Measurements from ENCODE around the gene APOL3.
"Not testable (repeated sequence)": the region's sequence is repeated elsewhere in the genome, so short reads cannot be mapped to it uniquely, and the experiment has no call there.

APOL3 gene, protein sequence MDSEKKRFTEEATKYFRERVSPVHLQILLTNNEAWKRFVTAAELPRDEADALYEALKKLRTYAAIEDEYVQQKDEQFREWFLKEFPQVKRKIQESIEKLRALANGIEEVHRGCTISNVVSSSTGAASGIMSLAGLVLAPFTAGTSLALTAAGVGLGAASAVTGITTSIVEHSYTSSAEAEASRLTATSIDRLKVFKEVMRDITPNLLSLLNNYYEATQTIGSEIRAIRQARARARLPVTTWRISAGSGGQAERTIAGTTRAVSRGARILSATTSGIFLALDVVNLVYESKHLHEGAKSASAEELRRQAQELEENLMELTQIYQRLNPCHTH

GRCh38 chr22:36160499-36160942 is at the start of gene APOL3:
TSS of gene APOL3 (minus strand) at chr22:36160755. CDS start at chr22:36149055, 11,700 bp downstream.
- TF ChIP-seq CTCF (IDR thresholded peaks at IDR 0.05), result no peak
- Histone ChIP-seq H3K4me1 (peaks cover 0 to 42% (median 33%) of the 10 kb centered on the region in 4 donors), H3K27ac (peak within 1 kb of the TSS; percentile 84 to 85), H3K4me3 (peak within 1 kb of the TSS; percentile 38 to 53), H3K9me3 (no peaks in the 10 kb centered on the region), H3K27me3 (no peaks in the 10 kb centered on the region), H3K36me3 (no peaks in the 10 kb centered on the region)
- intact Hi-C loops (cut with DNase I; ENCODE audit: low total_unique reads), result no loop called here
- DNase-seq, result peak; percentile 86 to 87

DNA sequence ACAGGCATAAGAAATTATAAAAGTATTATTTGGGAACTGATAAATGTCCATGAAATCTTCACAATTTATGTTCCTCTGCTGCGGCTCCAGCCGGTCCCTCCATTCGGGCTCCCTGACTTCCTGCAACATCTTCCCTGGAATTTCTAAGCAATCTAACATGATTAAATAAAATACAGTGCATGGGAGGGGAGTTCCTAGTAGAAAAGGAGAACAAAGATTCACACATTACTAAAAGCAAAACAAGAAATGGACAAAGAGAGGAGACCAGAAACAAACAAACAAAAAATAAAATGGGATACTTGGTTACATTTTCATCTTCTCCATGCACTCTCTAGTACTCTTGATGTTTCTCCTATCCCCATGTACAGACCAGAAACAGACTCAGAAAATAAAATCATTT is 49.7 kb upstream of the APOL3 start:
- no peaks in the 10 kb centered on the region for H3K36me3 ChIP-seq
- intact Hi-C loops (cut with DNase I; ENCODE audit: low total_unique reads), result no loop called here
- no peak for DNase-seq
- no peaks in the 10 kb centered on the region for H3K9me3 ChIP-seq
- peaks cover 0 to 6% of the 10 kb centered on the region in 2 donors for H3K27me3 ChIP-seq
- TF ChIP-seq CTCF (IDR thresholded peaks at IDR 0.05), result no peak
- no peaks in the 10 kb centered on the region for H3K4me1 ChIP-seq
- no peak overlapping the region for H3K27ac ChIP-seq
- H3K4me3 ChIP-seq, result no peak overlapping the region

DNA sequence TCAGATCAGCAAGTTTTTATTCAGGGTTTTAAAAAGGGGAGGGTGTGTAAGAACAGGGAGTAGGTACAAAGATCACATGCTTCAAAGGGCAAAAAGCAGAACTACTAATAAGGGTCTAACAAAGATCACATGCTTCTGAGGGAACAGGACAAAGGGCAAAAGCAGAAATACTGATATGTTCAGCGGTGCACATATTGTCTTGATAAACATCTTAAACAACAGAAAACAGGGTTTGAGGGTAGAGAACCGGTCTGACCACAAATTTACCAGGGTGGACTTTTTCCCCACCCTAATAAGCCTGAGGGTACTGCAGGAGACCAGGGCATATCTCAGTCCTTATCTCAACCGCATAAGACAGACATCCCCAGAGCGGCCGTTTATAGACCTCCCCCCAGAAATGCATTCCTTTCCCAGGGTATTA is 48.9 kb upstream of the APOL3 start:
- H3K4me1 ChIP-seq; H3K36me3 ChIP-seq; H3K9me3 ChIP-seq; H3K4me3 ChIP-seq; H3K27me3 ChIP-seq; intact Hi-C loops (cut with DNase I; ENCODE audit: low total_unique reads); H3K27ac ChIP-seq; DNase-seq: not testable (repeated sequence)

- no peaks in the 10 kb centered on the region for H3K4me1 ChIP-seq
- H3K9me3 ChIP-seq, result no peaks in the 10 kb centered on the region
- no peak overlapping the region for H3K27ac ChIP-seq
- peaks cover 0 to 6% of the 10 kb centered on the region in 2 donors for H3K27me3 ChIP-seq
- no peak for TF ChIP-seq CTCF (IDR thresholded peaks at IDR 0.05)
- no peak for DNase-seq
- no peak overlapping the region for H3K4me3 ChIP-seq
- intact Hi-C loops (cut with DNase I; ENCODE audit: low total_unique reads), result no loop called here
- H3K36me3 ChIP-seq, result no peaks in the 10 kb centered on the region
Observed at GRCh38 chr22:36208914-36209313, 48.4 kb upstream of the APOL3 start.

DNA sequence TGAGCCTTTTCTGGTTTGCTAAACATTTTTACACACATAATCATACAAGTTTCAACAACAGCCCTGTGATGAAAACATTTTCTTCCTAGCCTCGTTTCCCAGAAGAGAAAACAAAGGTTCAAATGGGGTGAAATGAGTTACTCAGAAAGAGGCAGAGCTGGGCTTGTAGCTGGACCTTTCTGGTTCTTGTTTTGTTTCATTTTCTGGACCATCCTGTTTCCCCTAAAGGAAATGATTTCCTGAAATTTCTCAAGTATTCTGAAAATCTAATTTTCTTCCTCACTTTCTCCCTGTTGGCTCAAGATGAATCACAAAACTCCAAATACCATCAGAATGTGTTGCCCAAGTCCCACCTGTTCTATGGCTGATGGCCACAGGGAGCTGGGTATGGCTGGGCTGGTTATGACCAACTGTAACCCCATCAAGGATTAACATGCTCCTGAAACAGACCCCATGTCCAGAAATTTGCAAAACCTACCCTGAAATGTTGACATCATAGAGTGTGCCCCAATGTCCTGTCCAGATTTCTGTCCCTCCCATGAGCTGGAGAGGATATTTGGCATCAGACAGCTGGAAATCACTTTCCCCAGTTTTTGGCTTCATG is 47.7 kb upstream of the APOL3 start:
- H3K27ac ChIP-seq, result no peak overlapping the region
- no peak for TF ChIP-seq CTCF (IDR thresholded peaks at IDR 0.05)
- intact Hi-C loops (cut with DNase I; ENCODE audit: low total_unique reads), result no loop called here
- DNase-seq, result peak in 1 of 2 donors; percentile 10
- no peaks in the 10 kb centered on the region for H3K4me1 ChIP-seq
- H3K27me3 ChIP-seq, result peaks cover 0 to 3% of the 10 kb centered on the region in 2 donors
- no peak overlapping the region for H3K4me3 ChIP-seq
- H3K9me3 ChIP-seq, result no peaks in the 10 kb centered on the region
- no peaks in the 10 kb centered on the region for H3K36me3 ChIP-seq

DNA sequence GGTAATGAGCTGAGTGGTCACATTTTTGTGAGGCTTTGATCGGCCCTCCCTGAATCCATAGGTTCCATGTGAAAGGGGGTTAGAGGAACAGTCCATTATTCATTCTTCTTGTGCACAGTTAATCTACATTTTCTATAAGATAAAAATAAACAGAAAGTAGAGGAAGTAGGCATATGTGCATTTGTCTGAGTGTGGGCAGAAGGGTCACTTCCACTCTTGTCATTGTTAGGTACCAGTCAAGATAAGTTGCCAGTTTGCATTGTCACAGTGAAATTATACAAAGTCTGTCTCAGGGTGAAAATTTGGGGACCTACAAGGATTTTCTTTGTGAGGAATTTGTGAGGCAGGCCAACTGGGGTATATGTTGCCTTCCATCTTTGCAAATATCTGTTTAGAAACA is 45.7 kb upstream of the APOL3 start:
- H3K4me1 ChIP-seq, result no peaks in the 10 kb centered on the region
- H3K27me3 ChIP-seq, result no peaks in the 10 kb centered on the region
- no peak overlapping the region for H3K4me3 ChIP-seq
- no peaks in the 10 kb centered on the region for H3K9me3 ChIP-seq
- no peaks in the 10 kb centered on the region for H3K36me3 ChIP-seq
- TF ChIP-seq CTCF (IDR thresholded peaks at IDR 0.05), result no peak
- no peak overlapping the region for H3K27ac ChIP-seq
- no peak for DNase-seq
- intact Hi-C loops (cut with DNase I; ENCODE audit: low total_unique reads), result no loop called here

- H3K4me1 ChIP-seq; H3K27ac ChIP-seq; H3K4me3 ChIP-seq; DNase-seq; intact Hi-C loops (cut with DNase I; ENCODE audit: low total_unique reads); H3K9me3 ChIP-seq; H3K36me3 ChIP-seq; H3K27me3 ChIP-seq: not testable (repeated sequence)
Observed at GRCh38 chr22:36205573-36205972, 45.0 kb upstream of the APOL3 start.

All from tibial artery (tissue), 4 donors.